ENCODE measurements around the gene TXNDC17.
"Not testable (repeated sequence)": the region's sequence is repeated elsewhere in the genome, so short reads cannot be mapped to it uniquely, and the experiment has no call there.

TXNDC17 gene

DNA sequence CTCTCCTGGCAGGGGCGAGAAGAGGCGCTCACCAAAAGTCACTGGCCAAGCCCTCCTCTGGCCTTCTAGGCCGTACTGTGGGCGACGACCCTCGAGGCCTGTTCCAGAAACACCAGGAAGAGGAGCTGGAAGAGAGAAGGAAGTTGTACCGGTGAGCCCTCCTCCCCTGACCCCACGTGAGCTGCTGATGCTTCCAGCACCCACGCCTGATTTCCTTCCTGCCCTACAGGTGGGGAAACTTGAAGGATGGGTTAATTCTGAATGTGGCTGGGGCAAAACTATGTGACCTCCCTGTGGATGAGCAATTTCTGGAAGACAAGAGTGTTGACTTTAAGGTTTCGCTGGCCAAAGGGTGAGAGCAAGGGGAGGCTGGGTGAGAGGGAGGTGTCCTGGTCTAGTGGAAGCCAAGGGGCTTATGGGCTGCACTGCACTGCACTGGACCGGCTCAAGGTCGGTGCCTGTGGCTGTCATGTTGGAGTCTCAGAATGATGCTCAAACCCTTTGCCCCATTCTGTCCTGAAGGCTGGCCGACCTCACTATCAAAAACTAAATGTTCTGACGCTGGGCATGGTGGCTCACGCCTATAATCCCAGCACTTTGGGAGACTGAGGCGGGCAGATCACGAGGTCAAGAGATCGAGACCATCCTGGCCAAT, 16.9 kb downstream of the TXNDC17 start:
- ATAC-seq = no peak
- no peak for TF ChIP-seq ISL1 (CRISPR knock-in tag; IDR thresholded peaks at IDR 0.05)

DNA sequence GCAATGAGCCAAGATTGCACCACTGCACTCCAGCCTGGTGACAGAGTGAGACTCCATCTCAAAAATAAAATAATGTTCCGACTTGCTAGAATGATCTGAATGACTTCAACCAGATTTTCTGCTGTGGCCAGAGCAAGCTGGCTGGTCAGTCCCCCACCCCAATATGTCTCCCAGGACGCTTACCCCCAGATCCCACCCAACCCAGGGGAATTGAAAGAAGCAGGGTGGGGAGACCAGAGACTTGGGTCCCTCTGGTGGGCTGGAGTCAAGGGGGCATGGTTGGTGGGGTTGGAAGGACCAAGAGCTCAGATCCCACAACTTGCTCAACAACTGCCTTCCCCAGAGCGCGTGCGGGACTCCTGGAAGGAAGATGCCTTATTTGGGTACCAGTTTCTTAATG, 17.6 kb downstream of the TXNDC17 start:
- not testable (repeated sequence) for ATAC-seq

DNA sequence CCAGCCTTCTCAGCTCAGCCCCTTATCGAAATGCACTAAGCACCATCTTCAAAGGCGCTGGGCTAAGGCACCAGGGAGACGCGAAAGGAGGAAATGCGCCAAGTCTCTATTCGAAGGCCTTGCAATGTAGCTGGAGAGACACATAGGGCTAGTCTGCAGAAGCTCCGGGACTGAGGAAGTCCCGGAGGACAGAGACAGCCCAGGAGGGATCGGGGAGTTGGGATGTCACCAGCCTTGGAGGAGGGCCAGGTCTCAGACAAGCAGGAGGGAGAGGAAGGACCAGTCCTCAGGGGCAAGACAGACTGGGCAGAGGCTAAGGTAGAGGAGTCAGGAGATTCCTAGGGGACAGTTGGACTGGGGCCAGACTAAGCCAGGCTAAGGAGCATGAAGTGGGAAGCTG, 19.2 kb downstream of the TXNDC17 start:
- TF ChIP-seq OSR1 (CRISPR knock-in tag; IDR thresholded peaks at IDR 0.05) = no peak
- no peak for TF ChIP-seq ZNF70 (CRISPR knock-in tag; IDR thresholded peaks at IDR 0.05)
- TF ChIP-seq ZNF565 (CRISPR knock-in tag; conservative IDR thresholded peaks at IDR 0.05; ENCODE audit: low read depth) = no peak
- TF ChIP-seq ARNTL (CRISPR knock-in tag; IDR thresholded peaks at IDR 0.05; ENCODE audit: borderline replicate concordance, low read depth) = no peak
- peak; percentile 15; the same call in 2 of the 3 replicates for ATAC-seq

DNA sequence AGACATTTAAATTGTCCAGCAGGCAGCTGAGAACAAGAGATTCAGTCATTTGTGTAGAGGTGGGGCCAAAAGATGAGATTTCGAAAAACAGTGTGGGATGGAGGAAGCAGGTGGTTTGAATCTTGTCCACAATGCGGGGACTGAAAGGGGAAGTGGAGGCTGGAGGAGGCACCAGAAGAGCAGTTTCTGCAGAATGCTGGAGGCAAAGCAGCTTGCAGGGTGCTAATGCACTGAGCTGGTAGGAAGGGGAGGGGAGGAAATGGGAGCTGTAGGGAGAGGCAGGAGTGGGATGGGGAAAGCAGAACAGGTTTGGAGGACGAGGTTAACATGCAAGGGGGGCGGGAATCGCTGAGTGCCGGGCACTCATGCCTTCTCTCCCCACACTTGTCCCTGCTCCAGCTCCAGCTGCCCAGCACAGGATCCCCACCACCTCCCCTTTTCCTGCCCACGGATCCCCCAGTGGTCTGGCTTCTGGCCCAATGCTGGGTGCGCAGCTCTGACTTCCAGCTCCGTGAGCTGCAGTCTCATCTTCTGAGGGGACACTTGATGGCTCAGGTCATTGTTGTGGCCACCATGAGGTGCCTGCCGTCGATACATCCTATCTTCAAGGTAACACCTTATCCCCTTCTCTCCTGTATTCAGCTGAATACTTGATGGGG, 20.1 kb downstream of the TXNDC17 start:
- TF ChIP-seq TCF4 (CRISPR knock-in tag; IDR thresholded peaks at IDR 0.05; ENCODE audit: borderline replicate concordance) (no peak), SNAI2 (CRISPR knock-in tag; IDR thresholded peaks at IDR 0.05) (no peak), ZFP30 (CRISPR knock-in tag; IDR thresholded peaks at IDR 0.05) (no peak), ARNTL (CRISPR knock-in tag; IDR thresholded peaks at IDR 0.05; ENCODE audit: borderline replicate concordance, low read depth) (no peak), ZFP3 (CRISPR knock-in tag; IDR thresholded peaks at IDR 0.05) (no peak), ZNF565 (CRISPR knock-in tag; conservative IDR thresholded peaks at IDR 0.05; ENCODE audit: low read depth) (no peak), OSR1 (CRISPR knock-in tag; IDR thresholded peaks at IDR 0.05) (no peak), ESRRG (CRISPR knock-in tag; IDR thresholded peaks at IDR 0.05) (no peak), ZC3H10 (CRISPR knock-in tag; IDR thresholded peaks at IDR 0.05) (no peak)
- TF ChIP-seq, protein P1, sequence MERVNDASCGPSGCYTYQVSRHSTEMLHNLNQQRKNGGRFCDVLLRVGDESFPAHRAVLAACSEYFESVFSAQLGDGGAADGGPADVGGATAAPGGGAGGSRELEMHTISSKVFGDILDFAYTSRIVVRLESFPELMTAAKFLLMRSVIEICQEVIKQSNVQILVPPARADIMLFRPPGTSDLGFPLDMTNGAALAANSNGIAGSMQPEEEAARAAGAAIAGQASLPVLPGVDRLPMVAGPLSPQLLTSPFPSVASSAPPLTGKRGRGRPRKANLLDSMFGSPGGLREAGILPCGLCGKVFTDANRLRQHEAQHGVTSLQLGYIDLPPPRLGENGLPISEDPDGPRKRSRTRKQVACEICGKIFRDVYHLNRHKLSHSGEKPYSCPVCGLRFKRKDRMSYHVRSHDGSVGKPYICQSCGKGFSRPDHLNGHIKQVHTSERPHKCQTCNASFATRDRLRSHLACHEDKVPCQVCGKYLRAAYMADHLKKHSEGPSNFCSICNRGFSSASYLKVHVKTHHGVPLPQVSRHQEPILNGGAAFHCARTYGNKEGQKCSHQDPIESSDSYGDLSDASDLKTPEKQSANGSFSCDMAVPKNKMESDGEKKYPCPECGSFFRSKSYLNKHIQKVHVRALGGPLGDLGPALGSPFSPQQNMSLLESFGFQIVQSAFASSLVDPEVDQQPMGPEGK (CRISPR knock-in tag; IDR thresholded peaks at IDR 0.05; ENCODE audit: borderline replicate concordance) = no peak
- TF ChIP-seq, protein P2, sequence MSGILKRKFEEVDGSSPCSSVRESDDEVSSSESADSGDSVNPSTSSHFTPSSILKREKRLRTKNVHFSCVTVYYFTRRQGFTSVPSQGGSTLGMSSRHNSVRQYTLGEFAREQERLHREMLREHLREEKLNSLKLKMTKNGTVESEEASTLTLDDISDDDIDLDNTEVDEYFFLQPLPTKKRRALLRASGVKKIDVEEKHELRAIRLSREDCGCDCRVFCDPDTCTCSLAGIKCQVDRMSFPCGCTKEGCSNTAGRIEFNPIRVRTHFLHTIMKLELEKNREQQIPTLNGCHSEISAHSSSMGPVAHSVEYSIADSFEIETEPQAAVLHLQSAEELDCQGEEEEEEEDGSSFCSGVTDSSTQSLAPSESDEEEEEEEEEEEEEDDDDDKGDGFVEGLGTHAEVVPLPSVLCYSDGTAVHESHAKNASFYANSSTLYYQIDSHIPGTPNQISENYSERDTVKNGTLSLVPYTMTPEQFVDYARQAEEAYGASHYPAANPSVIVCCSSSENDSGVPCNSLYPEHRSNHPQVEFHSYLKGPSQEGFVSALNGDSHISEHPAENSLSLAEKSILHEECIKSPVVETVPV (CRISPR knock-in tag; IDR thresholded peaks at IDR 0.05) = no peak
- TF ChIP-seq, protein P3, sequence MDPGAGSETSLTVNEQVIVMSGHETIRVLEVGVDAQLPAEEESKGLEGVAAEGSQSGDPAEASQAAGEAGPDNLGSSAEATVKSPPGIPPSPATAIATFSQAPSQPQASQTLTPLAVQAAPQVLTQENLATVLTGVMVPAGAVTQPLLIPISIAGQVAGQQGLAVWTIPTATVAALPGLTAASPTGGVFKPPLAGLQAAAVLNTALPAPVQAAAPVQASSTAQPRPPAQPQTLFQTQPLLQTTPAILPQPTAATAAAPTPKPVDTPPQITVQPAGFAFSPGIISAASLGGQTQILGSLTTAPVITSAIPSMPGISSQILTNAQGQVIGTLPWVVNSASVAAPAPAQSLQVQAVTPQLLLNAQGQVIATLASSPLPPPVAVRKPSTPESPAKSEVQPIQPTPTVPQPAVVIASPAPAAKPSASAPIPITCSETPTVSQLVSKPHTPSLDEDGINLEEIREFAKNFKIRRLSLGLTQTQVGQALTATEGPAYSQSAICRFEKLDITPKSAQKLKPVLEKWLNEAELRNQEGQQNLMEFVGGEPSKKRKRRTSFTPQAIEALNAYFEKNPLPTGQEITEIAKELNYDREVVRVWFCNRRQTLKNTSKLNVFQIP (CRISPR knock-in tag; IDR thresholded peaks at IDR 0.05; ENCODE audit: borderline replicate concordance, low read depth) = no peak
- TF ChIP-seq, protein P4, sequence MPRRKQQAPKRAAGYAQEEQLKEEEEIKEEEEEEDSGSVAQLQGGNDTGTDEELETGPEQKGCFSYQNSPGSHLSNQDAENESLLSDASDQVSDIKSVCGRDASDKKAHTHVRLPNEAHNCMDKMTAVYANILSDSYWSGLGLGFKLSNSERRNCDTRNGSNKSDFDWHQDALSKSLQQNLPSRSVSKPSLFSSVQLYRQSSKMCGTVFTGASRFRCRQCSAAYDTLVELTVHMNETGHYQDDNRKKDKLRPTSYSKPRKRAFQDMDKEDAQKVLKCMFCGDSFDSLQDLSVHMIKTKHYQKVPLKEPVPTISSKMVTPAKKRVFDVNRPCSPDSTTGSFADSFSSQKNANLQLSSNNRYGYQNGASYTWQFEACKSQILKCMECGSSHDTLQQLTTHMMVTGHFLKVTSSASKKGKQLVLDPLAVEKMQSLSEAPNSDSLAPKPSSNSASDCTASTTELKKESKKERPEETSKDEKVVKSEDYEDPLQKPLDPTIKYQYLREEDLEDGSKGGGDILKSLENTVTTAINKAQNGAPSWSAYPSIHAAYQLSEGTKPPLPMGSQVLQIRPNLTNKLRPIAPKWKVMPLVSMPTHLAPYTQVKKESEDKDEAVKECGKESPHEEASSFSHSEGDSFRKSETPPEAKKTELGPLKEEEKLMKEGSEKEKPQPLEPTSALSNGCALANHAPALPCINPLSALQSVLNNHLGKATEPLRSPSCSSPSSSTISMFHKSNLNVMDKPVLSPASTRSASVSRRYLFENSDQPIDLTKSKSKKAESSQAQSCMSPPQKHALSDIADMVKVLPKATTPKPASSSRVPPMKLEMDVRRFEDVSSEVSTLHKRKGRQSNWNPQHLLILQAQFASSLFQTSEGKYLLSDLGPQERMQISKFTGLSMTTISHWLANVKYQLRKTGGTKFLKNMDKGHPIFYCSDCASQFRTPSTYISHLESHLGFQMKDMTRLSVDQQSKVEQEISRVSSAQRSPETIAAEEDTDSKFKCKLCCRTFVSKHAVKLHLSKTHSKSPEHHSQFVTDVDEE (CRISPR knock-in tag; IDR thresholded peaks at IDR 0.05) = no peak
- TF ChIP-seq, protein P5, sequence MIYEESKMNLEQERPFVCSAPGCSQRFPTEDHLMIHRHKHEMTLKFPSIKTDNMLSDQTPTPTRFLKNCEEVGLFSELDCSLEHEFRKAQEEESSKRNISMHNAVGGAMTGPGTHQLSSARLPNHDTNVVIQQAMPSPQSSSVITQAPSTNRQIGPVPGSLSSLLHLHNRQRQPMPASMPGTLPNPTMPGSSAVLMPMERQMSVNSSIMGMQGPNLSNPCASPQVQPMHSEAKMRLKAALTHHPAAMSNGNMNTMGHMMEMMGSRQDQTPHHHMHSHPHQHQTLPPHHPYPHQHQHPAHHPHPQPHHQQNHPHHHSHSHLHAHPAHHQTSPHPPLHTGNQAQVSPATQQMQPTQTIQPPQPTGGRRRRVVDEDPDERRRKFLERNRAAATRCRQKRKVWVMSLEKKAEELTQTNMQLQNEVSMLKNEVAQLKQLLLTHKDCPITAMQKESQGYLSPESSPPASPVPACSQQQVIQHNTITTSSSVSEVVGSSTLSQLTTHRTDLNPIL (CRISPR knock-in tag; IDR thresholded peaks at IDR 0.05; ENCODE audit: low read depth) = no peak
- ATAC-seq = no peak

Data from SK-N-SH treated with all-trans-retinoic acid at 6 μM for 48 hours (cell line).